GM23248 (cell line): Measurements from ENCODE around the gene TAF12. TPM values are rescaled to one million over a fixed set of nuclear protein-coding genes. Genes with fewer than 3 reads are reported as not detected.
"Not testable (repeated sequence)": the region's sequence is repeated elsewhere in the genome, so short reads cannot be mapped to it uniquely, and the experiment has no call there.

ENCODE experiments used
- DNase-seq: peaks from one replicate; pipeline ENCODE4 v3.0.0-alpha.2; 2015
- H2AFZ ChIP-seq: fragments of 200-600 bp; sonication (generic); 2 replicates; pipeline ENCODE4 v1.6.1; 2016; ENCODE audit warnings: antibody characterized with exemption
- H3F3A ChIP-seq: fragments of 200-600 bp; sonication (generic); 2 replicates; pipeline ENCODE4 v1.6.1; 2016; ENCODE audit warnings: mild to moderate bottlenecking, antibody characterized with exemption, mixed run types; ENCODE audit not compliant: insufficient read depth
- H3K27ac ChIP-seq: fragments of 200-600 bp; sonication (generic); 2 replicates; pipeline ENCODE4 v1.5.1; 2016; ENCODE audit warnings: mild to moderate bottlenecking
- H3K27me3 ChIP-seq: fragments of 200-600 bp; sonication (generic); replicated peaks from 2 replicates; pipeline ENCODE4 v1.6.1; 2016; ENCODE audit warnings: mild to moderate bottlenecking; ENCODE audit not compliant: insufficient read depth
- H3K36me3 ChIP-seq: fragments of 200-600 bp; sonication (generic); 2 replicates; pipeline ENCODE4 v1.6.1; 2016; ENCODE audit warnings: low read depth, mild to moderate bottlenecking
- H3K4me1 ChIP-seq: fragments of 200-600 bp; sonication (generic); 2 replicates; pipeline ENCODE4 v1.6.1; 2016; ENCODE audit warnings: mild to moderate bottlenecking; ENCODE audit not compliant: insufficient read depth
- H3K4me2 ChIP-seq: fragments of 200-600 bp; sonication (generic); one replicate; pipeline ENCODE4 v1.6.1; 2016; ENCODE audit warnings: mild to moderate bottlenecking; ENCODE audit not compliant: unreplicated experiment
- H3K4me3 ChIP-seq: fragments of 200-600 bp; sonication (generic); 2 replicates; pipeline ENCODE4 v1.5.1; 2016; ENCODE audit warnings: mild to moderate bottlenecking
- H3K79me2 ChIP-seq: fragments of 200-600 bp; sonication (generic); 2 replicates; pipeline ENCODE4 v1.6.1; 2016; ENCODE audit warnings: mild to moderate bottlenecking; ENCODE audit not compliant: insufficient read depth
- H3K9ac ChIP-seq: fragments of 200-600 bp; sonication (generic); 2 replicates; pipeline ENCODE4 v1.6.1; 2016; ENCODE audit warnings: mild to moderate bottlenecking
- H3K9me2 ChIP-seq: fragments of 200-600 bp; sonication (generic); 2 replicates; pipeline ENCODE4 v1.6.1; 2016; ENCODE audit warnings: mixed run types, mild to moderate bottlenecking, moderate library complexity; ENCODE audit not compliant: insufficient read depth
- H3K9me3 ChIP-seq: fragments of 200-600 bp; sonication (generic); one replicate; pipeline ENCODE4 v1.6.1; 2017; ENCODE audit warnings: low read depth
- H4K20me1 ChIP-seq: fragments of 200-600 bp; sonication (generic); 2 replicates; pipeline ENCODE4 v1.6.0; 2016; ENCODE audit not compliant: insufficient read depth
- EZH2 ChIP-seq: fragments of 200-600 bp; sonication (generic); IDR thresholded peaks from 2 replicates; pipeline ENCODE4 v1.6.1; 2018; ENCODE audit warnings: antibody characterized with exemption, mild to moderate bottlenecking; ENCODE audit not compliant: insufficient read depth, poor library complexity, severe bottlenecking
- EZH2phosphoT487 ChIP-seq: fragments of 200-600 bp; sonication (generic); IDR thresholded peaks from 2 replicates; pipeline ENCODE4 v1.6.1; 2018; ENCODE audit warnings: antibody characterized with exemption, moderate library complexity, mild to moderate bottlenecking, low read depth; ENCODE audit not compliant: insufficient read depth
- WGBS, 2 experiments: methylation state at CpG; one replicate each; pipeline ENCODE4 v1.1.6; 2015 to 2017; ENCODE audit warnings: low lambda C conversion rate in 2 of 2, low coverage in 1 of 2; ENCODE audit errors: missing lambda C conversion rate in 2 of 2; 5-methylcytosine and 5-hydroxymethylcytosine counted together
- in situ Hi-C: fragments of 300-500 bp; cut with MboI; formaldehyde crosslinking; loops from 2 replicates; pipeline ENCODE4 v1.15.0; 2020
- polyA plus RNA-seq: library from polyadenylated mRNA; unstranded; fragments of >200 nt; fragmentation: Nextera tagmentation; extraction: Ambion mirVana; gene quantifications from 2 replicates; pipeline ENCODE4 v1.2.1, GENCODE V29; 2016
- total RNA-seq: library from RNA; depleted of rRNA; stranded (reverse); fragments of >200 nt; shearing (Covaris generic); gene quantifications from 2 replicates; pipeline ENCODE4 v1.2.3, GENCODE V29; 2014

The TAF12 gene
- total and polyA plus RNA-seq, 2 experiments from 2014 or later = 18.4 to 45.6 TPM

- H3K27ac ChIP-seq = no peak overlapping the region
- TF ChIP-seq EZH2phosphoT487 = no peak
- no peak for TF ChIP-seq EZH2
- peak overlapping the region; percentile 76 for H3K4me2 ChIP-seq
- DNase-seq = peak; percentile 39
- H4K20me1 ChIP-seq = no peaks in the 10 kb centered on the region
- H3F3A ChIP-seq = no peaks in the 10 kb centered on the region
- WGBS, 2 experiments = 3 to 5% methylated on average over 28 to 56 of the region's 81 CpGs
- no peaks in the 10 kb centered on the region for H3K9me3 ChIP-seq
- H3K4me1 ChIP-seq = no peaks in the 10 kb centered on the region
- H3K9ac ChIP-seq = peak overlapping the region; percentile 75
- no peaks in the 10 kb centered on the region for H3K79me2 ChIP-seq
- in situ Hi-C loops = no loop called here
- peak overlapping the region; percentile 69 for H3K4me3 ChIP-seq
- H3K36me3 ChIP-seq = no peaks in the 10 kb centered on the region
- H3K9me2 ChIP-seq = no peaks in the 10 kb centered on the region
- no peaks in the 10 kb centered on the region for H3K27me3 ChIP-seq
- peak overlapping the region; percentile 85 for H2AFZ ChIP-seq
Observed at GRCh38 chr1:28592321-28593071, 50.4 kb downstream of the TAF12 start.

GRCh38 chr1:28591708-28592320 lies 51.1 kb downstream of the TAF12 start, which contains the start of gene RAB42:
RAB42 (plus strand) TSS chr1:28592265; CDS start chr1:28592512, 247 bp downstream.
- peak within 1 kb of the TSS; percentile 69 for H3K4me3 ChIP-seq
- no peaks in the 10 kb centered on the region for H3K9me3 ChIP-seq
- peak within 1 kb of the TSS; percentile 85 for H2AFZ ChIP-seq
- in situ Hi-C loops = no loop called here
- H3K79me2 ChIP-seq = no peaks in the 10 kb centered on the region
- peak; percentile 46 for DNase-seq
- no peaks in the 10 kb centered on the region for H3K27me3 ChIP-seq
- no peaks in the 10 kb centered on the region for H3K9me2 ChIP-seq
- H3K27ac ChIP-seq = no peak within 1 kb of the TSS
- H4K20me1 ChIP-seq = no peaks in the 10 kb centered on the region
- WGBS, 2 experiments = 53 to 62% methylated on average over 10 to 13 of the region's 13 CpGs
- peak within 1 kb of the TSS; percentile 75 for H3K9ac ChIP-seq
- H3K4me1 ChIP-seq = no peaks in the 10 kb centered on the region
- H3K4me2 ChIP-seq = peak within 1 kb of the TSS; percentile 76
- TF ChIP-seq EZH2 (no peak), EZH2phosphoT487 (no peak)
- no peaks in the 10 kb centered on the region for H3F3A ChIP-seq
- H3K36me3 ChIP-seq = no peaks in the 10 kb centered on the region

- H3K9me3 ChIP-seq, H3K9me2 ChIP-seq, H3K79me2 ChIP-seq, H2AFZ ChIP-seq, H3K27ac ChIP-seq, H3K4me2 ChIP-seq, H3K9ac ChIP-seq, in situ Hi-C loops, H3K4me1 ChIP-seq, H3K36me3 ChIP-seq, H3F3A ChIP-seq, H4K20me1 ChIP-seq, H3K27me3 ChIP-seq, DNase-seq, H3K4me3 ChIP-seq: not testable (repeated sequence)
- WGBS, 2 experiments = 93 to 95% methylated on average over 19 of the region's 19 CpGs
Observed at GRCh38 chr1:28586585-28587391, 56.1 kb downstream of the TAF12 start.

GRCh38 chr1:28582248-28582615 lies 60.6 kb downstream of the TAF12 start:
- H3K27me3 ChIP-seq = no peaks in the 10 kb centered on the region
- peaks cover 13% of the 10 kb centered on the region; the same call in 1 of the 2 replicates for H4K20me1 ChIP-seq
- H3K9me3 ChIP-seq = no peaks in the 10 kb centered on the region
- H3K4me2 ChIP-seq = peak overlapping the region; percentile 98
- H3K4me3 ChIP-seq = peak overlapping the region; percentile 99
- H3K9me2 ChIP-seq = no peaks in the 10 kb centered on the region
- peak overlapping the region; percentile 92 for H3K9ac ChIP-seq
- TF ChIP-seq EZH2 (no peak), EZH2phosphoT487 (no peak)
- in situ Hi-C loops = no loop called here
- peak; percentile 56 for DNase-seq
- peaks cover 23% of the 10 kb centered on the region for H3K36me3 ChIP-seq
- peak overlapping the region; percentile 99 for H2AFZ ChIP-seq
- 1 to 3% methylated on average over 10 of the region's 10 CpGs for WGBS, 2 experiments
- H3K27ac ChIP-seq = peak overlapping the region; percentile 61
- peaks cover 8% of the 10 kb centered on the region; the same call in 1 of the 2 replicates for H3K4me1 ChIP-seq
- peaks cover 29% of the 10 kb centered on the region for H3K79me2 ChIP-seq
- H3F3A ChIP-seq = peaks cover 38% of the 10 kb centered on the region
